HG03039 (cell line): Measurements from ENCODE around the gene TEK.

Experiments
- ATAC-seq: cut with Tn5 transposase; IDR thresholded peaks from one replicate; pipeline ENCODE4 v1.9.1; 2021; ENCODE audit warnings: mild to moderate bottlenecking, moderate library complexity; ENCODE audit not compliant: unreplicated experiment

TEK gene

DNA sequence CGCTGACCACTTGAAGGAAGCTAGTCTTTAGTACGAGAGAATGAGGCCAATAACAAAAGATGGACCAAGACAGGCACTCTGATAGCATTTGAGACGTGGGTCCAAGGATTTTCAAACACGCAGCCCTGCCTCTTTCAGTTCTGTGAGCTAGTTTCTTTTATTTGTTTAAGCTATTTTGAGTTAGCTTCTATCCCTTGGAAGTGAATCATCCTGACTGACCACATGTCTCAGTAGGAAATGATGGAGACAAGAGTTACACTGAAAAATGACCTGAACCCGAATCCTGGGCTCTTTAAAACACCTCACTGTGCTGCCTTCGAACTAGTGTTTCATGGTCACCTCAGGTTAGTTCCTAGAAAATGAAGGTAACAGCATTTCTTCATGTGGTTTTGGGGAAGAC, 9.9 kb downstream of the TEK start:
- ATAC-seq: no peak

- ATAC-seq: no peak
These were observed 15.1 kb downstream of the TEK start for GRCh38 chr9:27124151-27124550.

- no peak for ATAC-seq
These were observed 16.0 kb downstream of the TEK start for GRCh38 chr9:27125030-27125429.

- no peak for ATAC-seq
These were observed 16.9 kb downstream of the TEK start for GRCh38 chr9:27125936-27126335.

DNA sequence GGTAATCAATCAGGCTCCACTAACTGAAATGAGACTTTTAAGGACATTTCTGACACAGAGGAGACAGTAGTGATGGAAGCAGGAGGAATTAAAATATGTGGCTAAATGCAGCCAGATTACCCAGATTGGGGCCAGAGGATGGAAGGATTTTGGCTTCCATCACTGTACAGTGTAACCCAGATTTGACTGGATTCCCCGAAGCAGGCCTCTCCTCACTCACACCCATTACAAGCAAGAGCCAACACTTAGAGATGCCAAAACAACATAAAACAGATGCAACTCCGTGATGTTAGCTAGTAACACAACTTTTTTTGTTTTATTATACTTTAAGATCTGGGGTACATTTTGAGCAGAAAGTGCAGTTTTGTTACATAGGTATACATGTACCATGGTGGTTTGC, 17.6 kb downstream of the TEK start:
- ATAC-seq: no peak

- ATAC-seq: no peak
These were observed 20.2 kb downstream of the TEK start for GRCh38 chr9:27129221-27129620.

DNA sequence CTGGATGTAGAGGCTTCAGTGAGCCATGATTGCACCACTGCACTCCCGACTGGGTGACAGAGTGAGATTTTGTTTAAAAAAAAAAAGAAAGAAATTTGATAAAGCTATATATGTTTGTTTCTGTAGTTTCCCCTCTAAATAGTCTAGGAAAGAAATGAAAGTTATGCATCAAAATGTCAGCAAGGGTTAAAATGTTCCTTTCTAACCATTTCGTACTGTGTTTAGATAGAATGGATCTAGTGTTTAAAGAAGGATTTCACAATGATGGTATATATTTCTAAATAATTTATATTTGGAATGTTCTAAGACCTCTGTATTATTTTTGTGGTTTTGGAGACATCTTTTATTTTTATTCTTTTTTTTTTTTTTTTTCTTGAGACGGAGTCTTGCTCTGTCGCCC, 22.7 kb downstream of the TEK start:
- no peak for ATAC-seq

GRCh38 chr9:27133817-27134216, 24.8 kb downstream of the TEK start:
- ATAC-seq: no peak

DNA sequence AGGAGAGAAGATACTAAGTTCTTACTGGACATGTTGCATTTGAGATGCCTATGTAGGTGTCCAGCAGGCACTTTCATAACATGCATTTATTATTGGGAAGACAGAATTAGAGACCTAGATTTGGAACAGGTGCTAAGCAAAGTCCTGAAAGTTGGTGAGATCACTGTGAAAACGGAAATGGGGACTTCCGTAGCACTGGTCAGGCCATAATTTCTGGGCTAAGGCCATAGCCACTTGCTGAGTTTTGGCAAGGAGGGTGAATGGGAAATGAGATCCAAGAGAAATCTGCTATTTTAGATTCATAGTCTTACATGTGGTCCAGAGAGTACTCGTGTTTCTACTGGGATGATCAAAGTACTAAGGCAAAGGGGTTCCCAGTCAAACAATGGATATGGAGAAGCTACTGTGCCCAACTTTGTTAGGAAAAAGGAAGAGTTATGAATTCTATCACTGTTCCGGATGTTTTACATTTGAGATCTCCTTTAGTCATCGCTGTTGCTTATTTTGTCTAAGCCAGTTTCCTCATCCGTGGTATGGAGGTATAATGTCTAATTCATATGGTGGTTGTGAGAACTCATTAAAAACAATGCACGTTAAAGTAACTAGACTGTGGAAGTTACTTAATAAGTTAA, 33.4 kb downstream of the TEK start:
- ATAC-seq: no peak

DNA sequence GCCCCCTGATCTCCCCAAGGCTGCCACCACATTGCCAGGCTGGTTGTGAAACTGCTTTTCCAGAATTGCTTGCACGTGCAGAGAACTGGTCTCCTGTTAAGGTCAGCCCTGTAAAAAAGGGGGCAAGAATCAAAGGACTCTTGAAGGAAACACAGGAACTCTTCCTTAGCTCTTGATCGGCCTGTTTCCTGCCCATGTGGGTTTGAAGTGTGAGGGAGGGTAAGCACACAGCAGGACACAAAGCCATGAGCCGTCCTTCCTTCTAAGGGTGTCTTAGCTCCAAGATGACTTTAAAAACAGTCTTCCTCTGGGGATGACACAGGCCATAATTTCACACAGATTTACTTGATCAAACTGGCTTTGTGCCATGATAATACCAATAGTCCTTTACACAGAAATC, 36.1 kb downstream of the TEK start:
- no peak for ATAC-seq

- ATAC-seq: no peak
These were observed 40.6 kb downstream of the TEK start for GRCh38 chr9:27149651-27150050.

GRCh38 chr9:27150746-27151406, 41.9 kb downstream of the TEK start:
- ATAC-seq: no peak

DNA sequence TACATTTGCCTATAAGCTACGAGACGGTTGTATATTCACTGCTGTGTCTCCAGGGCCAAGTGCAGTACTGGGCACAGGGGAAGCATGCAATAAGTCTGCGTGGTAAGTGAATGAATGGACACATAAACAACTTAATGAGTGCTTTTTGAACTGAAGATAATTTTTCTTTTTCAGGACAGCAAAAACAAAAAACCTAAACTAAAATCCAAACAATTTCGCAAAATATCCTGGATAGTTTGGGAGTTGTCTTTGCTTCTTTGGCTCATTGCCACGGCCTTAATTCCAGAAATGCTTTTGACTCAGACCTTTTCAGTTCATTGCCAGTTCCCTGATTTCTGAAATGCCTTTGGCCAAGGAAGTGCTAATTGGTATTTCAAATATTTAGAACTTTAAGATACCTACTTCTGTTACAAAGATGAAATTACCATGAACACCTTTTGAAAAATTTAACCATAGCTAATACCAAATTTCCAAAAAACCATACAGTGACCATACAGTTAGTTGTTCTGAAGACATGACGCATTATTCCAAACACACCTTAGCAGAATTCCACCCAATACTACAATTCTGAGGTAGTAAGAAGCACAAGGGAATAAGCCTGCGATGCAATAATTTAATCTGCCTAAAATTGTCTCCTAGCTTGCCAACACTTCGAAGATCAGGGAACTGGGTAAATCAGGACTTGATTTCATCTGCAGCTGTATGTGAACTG, 42.8 kb downstream of the TEK start:
- ATAC-seq: no peak

- ATAC-seq: no peak
These were observed 43.3 kb downstream of the TEK start for GRCh38 chr9:27152405-27152718.

- ATAC-seq: no peak
These were observed 45.9 kb downstream of the TEK start for GRCh38 chr9:27154908-27155307.

DNA sequence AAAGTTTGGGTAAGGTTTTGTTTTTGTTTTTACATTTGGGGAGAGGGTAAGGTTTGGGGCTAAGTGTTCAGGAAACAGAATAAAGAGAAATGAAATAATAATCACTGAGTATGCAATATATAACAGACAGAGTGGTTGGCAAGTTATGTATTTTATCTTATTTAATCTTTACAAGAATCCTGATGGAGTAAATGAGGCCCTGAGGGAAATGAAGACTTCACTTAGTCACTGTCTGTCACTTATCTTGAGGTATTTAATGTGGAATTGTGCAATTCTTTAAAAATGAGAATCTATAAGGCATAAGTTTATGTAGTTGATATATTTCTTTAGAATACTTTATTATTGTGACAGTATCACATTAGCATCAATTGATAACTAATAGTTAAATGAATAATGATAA, 48.1 kb downstream of the TEK start:
- no peak for ATAC-seq

- no peak for ATAC-seq
These were observed 48.7 kb downstream of the TEK start for GRCh38 chr9:27157736-27158135.

- no peak for ATAC-seq
These were observed 51.6 kb downstream of the TEK start for GRCh38 chr9:27160636-27161035.

GRCh38 chr9:27162045-27162444, 53.0 kb downstream of the TEK start:
- no peak for ATAC-seq

DNA sequence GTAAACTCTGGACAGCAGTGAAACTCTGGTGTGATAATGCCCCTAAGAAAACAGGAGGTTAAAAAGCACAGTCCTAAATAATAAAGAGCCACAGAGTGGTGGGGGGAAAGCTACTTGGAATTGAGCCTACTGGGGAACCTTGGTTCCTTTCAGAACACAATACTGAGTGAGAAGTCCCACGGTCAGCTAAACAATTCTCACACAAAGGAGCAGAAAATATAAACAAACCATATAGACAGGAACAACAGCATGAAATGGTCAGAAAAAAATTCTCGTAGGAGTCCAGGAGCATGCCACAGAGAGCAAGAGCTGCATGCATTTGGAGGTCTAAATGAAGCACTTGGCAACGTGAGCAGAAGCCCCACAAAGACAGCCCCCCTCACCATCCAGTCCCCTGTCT, 56.0 kb downstream of the TEK start:
- no peak for ATAC-seq

DNA sequence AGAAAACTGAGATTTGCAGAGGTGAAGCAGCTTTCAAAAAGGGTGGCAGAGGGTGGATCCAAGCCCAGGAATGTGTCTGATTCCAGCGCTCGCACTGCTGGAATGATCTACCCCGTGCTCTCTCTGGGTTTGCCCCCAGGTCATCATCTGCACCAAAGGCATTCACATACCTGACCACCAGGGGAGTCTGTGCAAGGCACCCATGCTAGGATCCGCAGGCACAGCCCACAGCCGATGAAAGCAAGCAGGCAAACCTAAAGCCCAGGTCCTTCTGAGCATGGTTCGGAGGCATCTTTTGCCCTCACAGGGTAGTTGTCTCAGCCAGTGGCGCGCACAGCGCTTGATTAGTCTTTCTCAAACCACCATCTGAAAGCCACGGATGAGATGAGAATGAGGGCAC, 56.6 kb downstream of the TEK start:
- no peak for ATAC-seq

GRCh38 chr9:27168496-27168895, 59.5 kb downstream of the TEK start:
- no peak for ATAC-seq

DNA sequence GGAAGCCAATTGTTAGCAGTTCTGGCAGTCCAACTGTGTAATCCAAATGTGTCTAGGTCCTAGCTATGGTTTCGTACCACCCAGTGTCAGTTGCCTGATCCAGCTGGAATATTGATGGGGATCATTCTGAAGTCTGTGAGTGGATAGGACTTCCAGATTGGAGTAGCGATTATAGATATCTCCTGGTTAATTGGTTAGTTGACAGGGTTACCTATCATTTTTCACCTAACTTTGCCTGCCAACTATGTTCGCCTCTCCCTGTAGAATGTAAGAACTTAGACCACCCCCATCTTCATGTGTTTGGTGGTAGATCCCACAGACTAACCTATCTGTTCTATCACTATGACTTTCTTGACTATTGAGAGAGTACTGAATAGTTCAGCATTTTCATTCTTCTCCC, 59.9 kb downstream of the TEK start:
- ATAC-seq: no peak
